GM21576 (cell line): ENCODE measurements around the gene CARD14.

ENCODE experiments used
- ATAC-seq: cut with Tn5 transposase; IDR thresholded peaks from one replicate; pipeline ENCODE4 v1.9.1; 2021; ENCODE audit warnings: mild to moderate bottlenecking, moderate library complexity; ENCODE audit not compliant: unreplicated experiment

CARD14 gene

DNA sequence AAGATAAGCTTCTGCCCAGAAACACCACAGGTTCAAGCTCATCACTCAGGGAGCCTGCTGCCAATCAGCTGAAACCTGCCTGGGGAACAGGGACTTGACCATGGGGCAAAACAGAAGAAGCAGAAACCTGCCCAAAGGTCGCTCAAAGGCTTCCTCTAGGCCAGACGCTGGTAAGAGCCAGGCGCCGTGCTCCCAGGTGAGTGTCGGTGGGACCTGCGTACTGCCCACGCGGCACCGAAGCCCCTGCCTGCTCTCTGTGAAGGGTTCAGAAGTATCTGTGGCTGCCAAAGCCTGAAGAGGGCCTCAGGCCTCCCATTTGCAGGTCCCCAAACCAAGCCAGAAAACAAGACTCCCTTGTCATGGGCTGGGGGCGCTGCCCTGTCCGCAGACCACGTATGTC lies 39.9 kb downstream of the CARD14 start:
- no peak for ATAC-seq

DNA sequence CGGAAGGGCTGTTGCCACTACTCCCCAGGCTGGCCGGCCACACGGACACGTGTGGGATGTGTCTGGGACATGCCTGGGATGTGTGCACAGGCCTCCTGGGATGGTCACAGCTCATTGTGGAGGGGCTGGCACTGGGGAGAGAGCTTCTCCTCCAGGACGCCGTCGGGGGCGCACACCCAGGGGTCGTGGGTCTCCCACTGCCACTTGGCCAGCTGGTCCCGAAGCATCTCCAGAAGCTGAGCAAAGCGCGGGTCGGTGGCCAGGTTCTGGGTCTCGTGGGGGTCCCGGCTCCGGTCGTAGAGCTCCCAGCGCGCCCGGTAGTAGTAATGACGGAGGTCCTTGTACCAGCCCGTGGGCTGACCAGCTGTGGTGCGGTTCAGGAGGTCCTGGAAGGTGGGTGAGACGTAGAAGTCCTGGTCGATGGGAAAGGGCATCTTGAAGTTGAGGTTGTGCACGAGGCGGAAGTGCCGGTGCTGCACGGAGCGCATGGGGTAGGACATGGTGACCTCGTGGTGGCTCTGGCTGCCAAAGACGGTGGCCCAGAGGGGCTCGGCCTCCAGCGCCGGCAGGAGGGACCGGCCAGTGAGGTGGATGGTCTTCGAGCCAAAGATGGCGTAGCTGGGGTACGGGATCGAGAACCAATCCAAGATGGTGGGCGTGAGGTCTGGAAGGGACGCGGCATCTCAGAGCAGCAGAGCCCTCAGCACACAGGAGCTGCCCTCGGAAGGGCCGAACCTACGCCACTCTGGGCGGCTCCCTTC lies 40.7 kb downstream of the CARD14 start:
- no peak for ATAC-seq

DNA sequence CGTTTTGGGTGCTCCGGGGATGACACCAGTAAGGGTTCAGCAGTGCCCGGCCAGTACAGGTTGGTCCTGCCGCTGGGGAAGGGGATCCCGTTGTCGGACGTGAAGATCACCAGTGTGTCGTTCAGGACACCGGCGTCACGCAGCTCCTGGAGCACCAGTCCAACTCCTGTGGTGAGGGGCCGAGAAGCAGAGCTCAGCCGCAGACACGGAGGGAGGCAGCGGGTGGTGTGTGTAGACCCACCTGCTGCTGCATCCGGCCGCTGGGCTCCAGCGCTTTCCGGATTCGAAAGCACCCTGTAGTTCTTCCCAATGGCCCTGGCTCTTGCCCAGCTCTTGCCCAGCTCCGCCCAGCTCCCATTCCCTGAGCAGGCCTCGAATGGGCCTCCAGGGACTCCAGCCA lies 42.3 kb downstream of the CARD14 start:
- no peak for ATAC-seq

GRCh38 chr17:80212511-80212910 lies 42.7 kb downstream of the CARD14 start:
- ATAC-seq: no peak

- ATAC-seq: no peak
Measured at GRCh38 chr17:80212962-80213642, 43.3 kb downstream of the CARD14 start.

DNA sequence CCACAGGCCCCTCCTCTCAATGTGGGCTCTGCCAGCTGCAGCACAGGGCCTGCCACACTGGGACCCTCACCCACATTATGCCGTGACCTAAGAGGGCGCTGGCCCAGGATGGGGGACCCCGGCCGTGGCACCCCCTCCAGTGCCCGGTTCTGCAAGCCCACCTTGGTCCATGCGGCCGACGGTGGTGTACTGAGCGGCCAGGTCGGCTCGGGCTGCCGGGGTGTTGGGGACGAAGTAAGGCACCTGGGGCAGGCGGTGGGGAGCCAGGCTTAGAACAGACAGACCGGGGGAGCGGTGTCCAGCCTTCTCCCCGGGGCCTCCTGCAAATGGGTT lies 43.8 kb downstream of the CARD14 start:
- ATAC-seq: no peak

DNA sequence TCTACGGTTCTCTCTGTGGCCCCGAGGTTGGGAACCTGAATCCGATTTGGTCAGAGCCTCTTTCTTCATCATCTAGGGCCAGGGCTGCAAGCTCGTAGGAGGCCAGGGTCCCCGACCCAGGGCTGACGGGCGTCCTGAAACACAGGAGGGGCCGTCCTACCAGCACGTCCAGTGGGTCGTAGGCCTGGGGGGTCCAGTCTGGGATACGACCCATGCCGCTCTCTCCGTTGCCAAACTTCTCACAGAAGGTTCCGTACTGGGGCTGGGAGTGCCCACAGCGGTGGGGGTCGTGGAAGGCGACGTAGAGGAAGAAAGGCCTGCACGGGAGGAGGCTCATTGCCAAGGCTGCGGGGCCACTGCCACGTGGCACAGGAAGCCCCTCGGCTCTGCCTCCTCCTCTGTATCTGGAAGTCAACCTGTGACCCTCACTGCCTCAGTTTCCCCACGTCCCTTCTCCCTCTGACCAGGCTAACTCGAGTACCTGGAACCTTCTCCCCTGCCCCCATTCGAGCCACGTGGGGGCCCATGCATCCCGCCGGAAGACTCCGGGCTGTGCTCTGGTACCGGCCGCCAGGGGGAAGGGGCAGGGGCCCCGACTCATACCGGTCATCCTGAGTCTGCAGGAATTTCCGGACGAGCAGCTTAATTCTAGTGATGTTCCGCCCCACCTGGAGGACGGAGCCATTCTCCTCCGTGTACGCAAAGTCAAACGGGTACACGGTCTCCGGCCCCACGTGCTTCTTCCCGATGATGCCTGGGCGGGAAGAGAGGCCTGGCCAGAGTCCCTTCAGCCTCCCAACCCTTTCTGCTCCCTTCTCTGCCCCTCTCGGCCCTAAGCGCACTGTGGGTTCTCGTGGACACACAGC lies 44.4 kb downstream of the CARD14 start:
- ATAC-seq: no peak

DNA sequence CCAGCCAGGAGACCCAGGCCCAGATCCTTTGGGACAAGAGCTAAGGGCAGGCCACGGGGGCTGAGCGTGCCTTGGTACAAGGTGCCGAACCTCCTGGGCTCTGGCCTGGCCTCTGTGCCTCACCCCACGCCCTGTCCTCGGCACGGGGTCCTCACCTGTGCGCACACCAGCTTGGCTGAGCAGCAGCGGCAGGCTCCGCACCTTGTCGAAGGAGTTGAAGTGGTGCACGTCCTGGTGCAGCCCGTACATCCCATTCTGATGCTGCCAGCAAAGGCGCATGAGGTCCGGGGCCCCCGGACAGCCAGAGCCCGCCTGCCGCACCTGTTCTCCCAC lies 45.0 kb downstream of the CARD14 start:
- ATAC-seq: no peak

DNA sequence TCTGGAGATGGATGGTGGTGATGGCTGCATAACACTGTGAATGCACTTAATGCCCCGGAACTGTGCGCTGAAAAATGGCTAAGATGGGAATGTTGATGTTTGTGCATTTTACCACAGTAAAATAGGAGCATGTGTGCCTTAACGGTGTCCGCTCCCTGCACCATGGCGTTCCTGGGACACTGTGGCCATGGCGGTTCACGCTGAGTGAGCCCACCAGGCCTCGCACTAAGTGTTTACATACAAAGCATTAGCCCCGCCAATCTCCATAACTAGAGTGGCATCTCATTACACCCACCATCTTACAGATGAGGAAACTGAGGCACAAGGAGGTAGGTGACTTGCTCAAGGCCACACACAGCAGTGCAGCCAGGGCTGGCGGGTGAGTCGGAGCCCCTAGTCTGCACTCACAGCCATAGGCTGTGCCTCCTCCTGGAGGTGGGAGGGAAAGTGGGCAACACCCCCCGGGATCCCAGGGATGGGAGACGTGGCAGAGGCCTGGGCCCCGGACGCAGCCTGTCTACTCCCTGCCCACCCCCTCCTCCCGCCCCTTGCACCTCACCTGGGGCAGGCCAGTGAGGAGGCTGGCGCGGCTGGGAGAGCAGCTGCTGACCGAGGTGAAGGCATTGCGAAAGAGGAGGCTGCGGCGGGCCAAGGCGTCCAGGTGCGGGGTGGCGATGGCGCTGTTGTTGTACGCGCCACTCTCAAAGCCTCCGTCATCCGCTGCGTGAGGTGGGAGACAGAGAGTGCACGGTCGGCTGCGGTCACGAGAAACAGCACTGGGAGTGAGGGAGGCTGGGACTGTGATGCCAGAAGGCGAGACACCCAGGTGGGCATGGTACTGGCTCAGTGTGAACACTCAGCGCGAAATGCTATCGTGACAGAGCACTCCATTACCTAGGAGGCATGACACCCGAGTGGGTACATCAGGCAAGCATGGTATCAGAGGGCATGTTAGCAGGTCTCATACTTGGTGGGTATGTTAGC lies 46.9 kb downstream of the CARD14 start:
- no peak for ATAC-seq

GRCh38 chr17:80217703-80218362 lies 48.0 kb downstream of the CARD14 start:
- ATAC-seq: no peak

DNA sequence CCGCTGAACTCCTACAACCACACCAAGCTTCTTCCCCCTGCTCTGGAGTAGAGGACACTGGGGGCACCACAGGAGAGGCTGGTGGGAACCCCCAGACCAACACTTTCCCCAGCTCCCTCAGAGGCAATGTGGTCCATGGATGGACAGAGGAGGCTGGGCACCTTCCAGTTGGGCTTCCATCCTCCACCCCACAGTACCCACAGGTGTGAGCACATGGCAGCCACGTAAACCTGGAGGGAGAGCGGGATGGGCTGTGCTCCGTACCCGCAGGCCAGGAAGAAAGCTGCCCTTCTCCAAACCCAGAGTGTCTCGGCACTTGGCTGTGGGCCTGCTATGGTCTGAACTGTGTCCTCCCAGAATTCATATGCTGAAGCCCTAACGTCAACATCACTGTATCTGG lies 48.6 kb downstream of the CARD14 start:
- ATAC-seq: no peak

- ATAC-seq: peak; percentile 45
Measured at GRCh38 chr17:80219013-80219762, 49.4 kb downstream of the CARD14 start.

GRCh38 chr17:80219763-80220053 lies 49.9 kb downstream of the CARD14 start:
- ATAC-seq: no peak

DNA sequence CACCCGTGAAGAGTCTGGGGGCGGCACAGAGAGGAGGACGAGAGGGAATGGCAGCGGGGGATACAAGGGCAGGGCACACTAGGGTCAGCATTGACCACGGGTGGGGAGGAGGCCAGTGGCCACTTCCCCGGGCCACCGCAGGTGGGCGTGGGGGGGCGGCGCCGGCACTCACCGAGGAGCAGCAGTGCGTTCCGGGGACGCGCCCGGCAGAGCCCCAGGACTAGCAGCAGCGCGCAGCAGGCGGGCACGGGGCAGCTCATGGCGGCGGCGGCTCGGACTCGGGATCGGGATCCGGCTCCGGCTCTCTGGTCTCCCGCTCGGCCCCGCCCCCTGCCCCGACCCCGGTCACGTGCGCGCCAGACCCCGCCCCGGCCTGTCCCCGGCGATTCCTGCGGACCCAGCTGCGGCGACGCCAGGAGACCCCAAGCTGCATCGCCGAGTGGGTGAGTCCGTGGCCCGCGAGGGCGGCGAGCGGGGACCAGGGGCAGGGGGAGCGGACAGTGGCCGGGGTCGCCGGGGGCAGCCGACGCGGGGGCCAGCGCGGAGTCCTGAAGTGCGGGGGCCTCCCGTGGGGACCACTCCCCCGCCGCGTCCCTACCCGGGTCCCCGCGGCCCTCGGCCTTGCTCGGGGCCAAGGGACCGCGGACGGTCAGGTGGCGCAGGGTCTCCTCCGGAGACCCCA lies 50.4 kb downstream of the CARD14 start, which contains the start of the genes SGSH and SLC26A11:
Gene SGSH (minus strand): TSS at position 280 of the 682 bp plus-strand sequence. CDS start 20 bp downstream, at position 260.
Gene SLC26A11 (plus strand): TSS at position 374 of the 682 bp plus-strand sequence. CDS start 1,134 bp downstream, outside the sequence.
- ATAC-seq: peak; percentile 33

DNA sequence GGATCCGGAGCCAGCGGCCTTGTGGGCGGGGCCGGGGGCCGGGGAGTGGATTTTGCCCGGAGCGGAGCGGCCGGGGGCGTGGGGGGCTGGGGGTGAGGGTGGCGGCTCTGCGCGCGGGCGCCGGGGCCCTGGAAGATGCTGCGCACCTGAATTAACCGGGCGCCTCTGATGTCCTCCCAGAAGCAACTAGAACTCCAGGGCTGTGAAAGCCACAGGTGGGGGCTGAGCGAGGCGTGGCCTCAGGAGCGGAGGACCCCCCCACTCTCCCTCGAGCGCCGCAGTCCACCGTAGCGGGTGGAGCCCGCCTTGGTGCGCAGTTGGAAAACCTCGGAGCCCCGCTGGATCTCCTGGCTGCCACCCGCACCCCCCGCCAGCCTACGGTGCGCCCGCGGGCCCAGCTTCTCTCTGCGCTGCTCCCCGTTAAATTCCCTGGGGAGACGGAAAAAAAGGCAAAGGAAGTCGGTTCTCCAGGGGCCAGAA lies 50.9 kb downstream of the CARD14 start:
- ATAC-seq: no peak

GRCh38 chr17:80221351-80222105 lies 51.7 kb downstream of the CARD14 start:
- ATAC-seq: no peak

DNA sequence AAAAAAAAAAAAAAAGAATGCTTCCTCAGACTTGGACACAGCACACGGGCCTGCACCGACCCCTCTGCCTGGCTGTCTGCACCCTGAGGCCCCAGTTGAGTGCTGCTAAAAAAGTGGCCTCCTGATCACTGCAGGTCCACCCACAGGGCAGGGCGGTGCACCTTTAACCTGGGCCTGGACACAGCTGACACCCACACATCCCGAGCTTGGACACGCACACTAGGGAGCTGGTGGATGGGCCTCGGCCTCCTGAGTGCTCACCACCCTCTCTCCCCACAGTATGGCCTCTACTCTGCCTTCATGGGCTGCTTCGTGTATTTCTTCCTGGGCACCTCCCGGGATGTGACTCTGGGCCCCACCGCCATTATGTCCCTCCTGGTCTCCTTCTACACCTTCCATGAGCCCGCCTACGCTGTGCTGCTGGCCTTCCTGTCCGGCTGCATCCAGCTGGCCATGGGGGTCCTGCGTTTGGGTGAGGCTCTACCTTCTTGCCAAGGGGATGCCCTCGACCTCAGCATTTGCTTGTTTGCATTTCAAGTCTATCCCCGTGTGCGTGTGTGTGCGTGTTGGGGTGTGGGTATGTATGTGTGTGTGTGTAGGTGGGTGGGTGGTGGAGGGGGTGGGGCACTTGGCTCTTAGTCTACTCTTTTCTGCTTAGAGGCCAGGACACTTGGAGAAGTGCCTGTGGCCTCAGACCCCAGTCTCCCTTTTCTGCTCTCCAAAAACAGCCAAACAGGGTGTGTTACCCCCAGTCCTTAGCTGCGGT lies 52.7 kb downstream of the CARD14 start:
- ATAC-seq: no peak
